Thyroid gland (tissue), 4 donors: Measurements from ENCODE around the gene MON1A. TPM values are rescaled to one million over a fixed set of nuclear protein-coding genes. Genes with fewer than 3 reads are reported as not detected.

ENCODE experiments used
- DNase-seq, 2 donors: peaks; one replicate each; pipeline ENCODE4 v3.0.0-alpha.2; 2019
- H3K27ac ChIP-seq, 3 donors: fragments of 200-600 bp; sonication (generic); 1 replicate in 2 of 3; 2 replicates in 1 of 3; pipeline ENCODE4 v1.5.1; 2016 to 2019; ENCODE audit warnings: mild to moderate bottlenecking in 1 of 3, moderate library complexity in 1 of 3
- H3K27me3 ChIP-seq: fragments of 200-600 bp; sonication (generic); one replicate; pipeline ENCODE4 v1.5.1; 2019
- H3K36me3 ChIP-seq, 2 donors: fragments of 200-600 bp; sonication (generic); one replicate each; pipeline ENCODE4 v1.5.1; 2016 to 2019
- H3K4me1 ChIP-seq, 2 donors: fragments of 200-600 bp; sonication (generic); one replicate each; pipeline ENCODE4 v1.5.1; 2017 to 2019
- H3K4me3 ChIP-seq, 3 donors: fragments of 200-600 bp; sonication (generic); replicated peaks in 1 of 3; 1 replicate in 2 of 3; 2 replicates in 1 of 3; pipeline ENCODE4 v1.5.1; 2016; ENCODE audit warnings: mild to moderate bottlenecking in 1 of 3
- H3K9me3 ChIP-seq: fragments of 200-600 bp; sonication (generic); one replicate; pipeline ENCODE4 v1.5.1; 2017
- POLR2A ChIP-seq, 2 donors: fragments of 450-650 bp; IDR thresholded peaks; one replicate each; pipeline ENCODE4 v1.6.1; 2017; ENCODE audit warnings: antibody characterized with exemption in 2 of 2, mild to moderate bottlenecking in 2 of 2, moderate library complexity in 1 of 2
- WGBS, 2 donors: methylation state at CpG; one replicate each; pipeline ENCODE4 v1.1.5; 2017; 5-methylcytosine and 5-hydroxymethylcytosine counted together
- intact Hi-C: fragments of 100-400 bp; cut with DNase I; formaldehyde crosslinking; loops from one replicate; pipeline ENCODE4 v1.15.1; 2023
- total RNA-seq, 4 donors: library from RNA; depleted of rRNA; stranded (reverse); fragments of >200 nt; gene quantifications; one replicate each; pipeline ENCODE4 v1.2.3, GENCODE V29; 2016
- TF ChIP-seq, protein P1 (sequence below), 6 experiments: fragments of 200-600 bp in 3 of 6; fragments of 450-650 bp in 3 of 6; sonication (generic) in 3 of 6; IDR thresholded peaks; one replicate each; pipeline ENCODE4 v1.5.1; 2016 to 2019; ENCODE audit warnings: antibody characterized with exemption in 6 of 6, mild to moderate bottlenecking in 2 of 6, inconsistent platforms in 1 of 6, moderate library complexity in 1 of 6

Gene MON1A
- total RNA-seq, 4 donors from 2014 or later: 12.1 to 19.9 (median 18.7) TPM

- TF ChIP-seq POLR2A (IDR thresholded peaks at IDR 0.05): no peak
- TF ChIP-seq, protein P1, sequence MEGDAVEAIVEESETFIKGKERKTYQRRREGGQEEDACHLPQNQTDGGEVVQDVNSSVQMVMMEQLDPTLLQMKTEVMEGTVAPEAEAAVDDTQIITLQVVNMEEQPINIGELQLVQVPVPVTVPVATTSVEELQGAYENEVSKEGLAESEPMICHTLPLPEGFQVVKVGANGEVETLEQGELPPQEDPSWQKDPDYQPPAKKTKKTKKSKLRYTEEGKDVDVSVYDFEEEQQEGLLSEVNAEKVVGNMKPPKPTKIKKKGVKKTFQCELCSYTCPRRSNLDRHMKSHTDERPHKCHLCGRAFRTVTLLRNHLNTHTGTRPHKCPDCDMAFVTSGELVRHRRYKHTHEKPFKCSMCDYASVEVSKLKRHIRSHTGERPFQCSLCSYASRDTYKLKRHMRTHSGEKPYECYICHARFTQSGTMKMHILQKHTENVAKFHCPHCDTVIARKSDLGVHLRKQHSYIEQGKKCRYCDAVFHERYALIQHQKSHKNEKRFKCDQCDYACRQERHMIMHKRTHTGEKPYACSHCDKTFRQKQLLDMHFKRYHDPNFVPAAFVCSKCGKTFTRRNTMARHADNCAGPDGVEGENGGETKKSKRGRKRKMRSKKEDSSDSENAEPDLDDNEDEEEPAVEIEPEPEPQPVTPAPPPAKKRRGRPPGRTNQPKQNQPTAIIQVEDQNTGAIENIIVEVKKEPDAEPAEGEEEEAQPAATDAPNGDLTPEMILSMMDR (IDR thresholded peaks at IDR 0.05): no peak
- Histone ChIP-seq H3K36me3 (no peaks in the 10 kb centered on the region), H3K27me3 (no peaks in the 10 kb centered on the region), H3K4me1 (no peaks in the 10 kb centered on the region), H3K27ac (no peak overlapping the region), H3K4me3 (no peak overlapping the region), H3K9me3 (no peaks in the 10 kb centered on the region)
- DNase-seq: no peak
- intact Hi-C loops: no loop called here
These were observed 42.7 kb downstream of the MON1A start for GRCh38 chr3:49886922-49887265.

DNA sequence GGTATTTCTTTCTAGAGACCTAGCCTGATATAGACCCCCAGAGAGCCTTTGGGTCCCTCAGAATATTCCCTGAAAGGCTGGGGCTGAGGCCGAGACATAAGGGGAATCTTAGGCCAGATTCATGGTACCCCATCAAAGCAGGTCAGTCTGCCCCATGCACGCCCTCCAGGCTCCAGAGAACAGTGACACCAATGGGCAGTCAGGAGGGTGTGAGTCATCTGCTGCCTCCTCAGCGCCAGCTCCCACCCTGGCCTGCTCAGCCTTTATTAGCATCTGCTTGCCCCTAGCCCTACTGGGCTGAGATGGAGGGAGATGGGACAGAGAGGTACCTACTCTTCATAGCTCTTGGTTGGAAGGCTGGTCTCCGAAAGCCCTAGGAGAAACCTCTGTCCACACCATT, 45.6 kb downstream of the MON1A start:
- no peak overlapping the region for H3K4me3 ChIP-seq
- intact Hi-C loops: no loop called here

GRCh38 chr3:49882166-49882565, 47.4 kb downstream of the MON1A start:
- no peak overlapping the region for H3K27ac ChIP-seq
- TF ChIP-seq POLR2A (IDR thresholded peaks at IDR 0.05): no peak
- TF ChIP-seq, protein P1 (IDR thresholded peaks at IDR 0.05): no peak
- no peak overlapping the region for H3K4me3 ChIP-seq
- DNase-seq: no peak
- intact Hi-C loops: no loop called here
- peaks cover 0 to 8% of the 10 kb centered on the region in 2 donors for H3K4me1 ChIP-seq
- no peaks in the 10 kb centered on the region for H3K27me3 ChIP-seq
- WGBS, 2 donors: 62 to 72% methylated on average over 3 to 5 of the region's 6 CpGs
- H3K9me3 ChIP-seq: no peaks in the 10 kb centered on the region
- H3K36me3 ChIP-seq: no peaks in the 10 kb centered on the region

More for the DNA sequence above, 45.6 kb downstream of the MON1A start:
- DNase-seq: no peak
- H3K4me1 ChIP-seq: peaks cover 0 to 8% of the 10 kb centered on the region in 2 donors
- 95 to 100% methylated on average over 3 to 4 of the region's 4 CpGs for WGBS, 2 donors
- H3K36me3 ChIP-seq: no peaks in the 10 kb centered on the region
- no peak for TF ChIP-seq POLR2A (IDR thresholded peaks at IDR 0.05)
- TF ChIP-seq, protein P1 (IDR thresholded peaks at IDR 0.05): no peak
- H3K9me3 ChIP-seq: no peaks in the 10 kb centered on the region
- H3K27ac ChIP-seq: no peak overlapping the region
- no peaks in the 10 kb centered on the region for H3K27me3 ChIP-seq

- H3K4me3 ChIP-seq: no peak overlapping the region
- H3K27ac ChIP-seq: no peak overlapping the region
- H3K4me1 ChIP-seq: peaks cover 0 to 8% of the 10 kb centered on the region in 2 donors
- DNase-seq: no peak
- intact Hi-C loops: no loop called here
- TF ChIP-seq, protein P1 (IDR thresholded peaks at IDR 0.05): no peak
- no peak for TF ChIP-seq POLR2A (IDR thresholded peaks at IDR 0.05)
- WGBS, 2 donors: 47 to 52% methylated on average over 5 to 6 of the region's 6 CpGs
- no peaks in the 10 kb centered on the region for H3K36me3 ChIP-seq
- no peaks in the 10 kb centered on the region for H3K9me3 ChIP-seq
- H3K27me3 ChIP-seq: no peaks in the 10 kb centered on the region
These were observed 48.9 kb downstream of the MON1A start for GRCh38 chr3:49880581-49881315.

DNA sequence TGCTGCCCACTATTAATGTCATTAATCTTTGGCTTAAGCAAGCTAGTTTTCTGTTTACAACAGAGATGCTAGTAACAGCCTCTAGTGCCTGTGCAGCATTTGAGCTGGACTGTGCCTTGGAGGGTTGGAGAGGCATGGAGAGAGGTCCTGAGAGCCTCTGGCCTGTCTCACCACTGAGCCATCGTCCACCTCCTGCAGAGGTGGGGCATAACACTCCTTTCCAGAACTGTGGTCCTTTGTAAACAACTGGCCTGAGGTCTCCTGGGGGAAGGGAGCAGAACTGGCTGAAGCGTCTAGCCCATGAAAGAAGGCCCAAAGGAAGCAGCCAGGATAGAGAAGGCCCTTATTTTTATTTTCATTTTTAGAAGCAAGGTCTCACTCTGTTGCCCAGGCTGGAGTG, 49.9 kb downstream of the MON1A start:
- Histone ChIP-seq H3K27ac (peak overlapping the region in 1 of 3 donors; percentile 39), H3K27me3 (no peaks in the 10 kb centered on the region), H3K36me3 (no peaks in the 10 kb centered on the region), H3K4me3 (no peak overlapping the region), H3K9me3 (no peaks in the 10 kb centered on the region), H3K4me1 (peaks cover 0 to 8% of the 10 kb centered on the region in 2 donors)
- 21 to 27% methylated on average over 2 of the region's 2 CpGs for WGBS, 2 donors
- DNase-seq: peak; percentile 78 to 83
- TF ChIP-seq, protein P1 (IDR thresholded peaks at IDR 0.05): peak in 1 of 6 experiments; percentile 7
- TF ChIP-seq POLR2A (IDR thresholded peaks at IDR 0.05): no peak
- intact Hi-C loops: no loop called here
